CD4-positive, alpha-beta T cell treated with Interleukin-15 for 4 hours (primary cell): Measurements from ENCODE around the gene GFRA3.
"Not testable (repeated sequence)": the region's sequence is repeated elsewhere in the genome, so short reads cannot be mapped to it uniquely, and the experiment has no call there.

Source experiments
- DNase-seq: peaks from one replicate; pipeline ENCODE4 v3.0.0-alpha.2; 2020; ENCODE audit warnings: low spot score

GFRA3 gene

GRCh38 chr5:138274189-138274853 lies at the start of gene GFRA3:
GFRA3 (minus strand) TSS chr5:138274621; CDS start chr5:138274424, 197 bp downstream.
- no peak for DNase-seq

- DNase-seq, result not testable (repeated sequence)
Measured at GRCh38 chr5:138318211-138318610, 43.8 kb upstream of the GFRA3 start.

- DNase-seq, result no peak
Measured at GRCh38 chr5:138316355-138316754, 41.9 kb upstream of the GFRA3 start.

GRCh38 chr5:138315751-138316278 lies 41.4 kb upstream of the GFRA3 start:
- no peak for DNase-seq

- DNase-seq, result no peak
Measured at GRCh38 chr5:138305797-138306196, 31.4 kb upstream of the GFRA3 start.

GRCh38 chr5:138303372-138303771 lies 29.0 kb upstream of the GFRA3 start:
- DNase-seq, result no peak

- no peak for DNase-seq
Measured at GRCh38 chr5:138289296-138289695, 14.9 kb upstream of the GFRA3 start.

GRCh38 chr5:138287246-138287645 lies 12.8 kb upstream of the GFRA3 start:
- DNase-seq, result no peak

- DNase-seq, result no peak
Measured at GRCh38 chr5:138282920-138283742, 8.7 kb upstream of the GFRA3 start.

- DNase-seq, result no peak
Measured at GRCh38 chr5:138280915-138281314, 6.5 kb upstream of the GFRA3 start.

- DNase-seq, result no peak
Measured at GRCh38 chr5:138276402-138277054, 2.1 kb upstream of the GFRA3 start.

- DNase-seq, result no peak
Measured at GRCh38 chr5:138275895-138276294, 1.5 kb upstream of the GFRA3 start.

- no peak for DNase-seq
Measured at GRCh38 chr5:138275379-138275782, 960 bp upstream of the GFRA3 start.

- no peak for DNase-seq
Measured at GRCh38 chr5:138273834-138274188, 610 bp downstream of the GFRA3 start.

- no peak for DNase-seq
Measured at GRCh38 chr5:138272681-138273080, 1.7 kb downstream of the GFRA3 start.

- no peak for DNase-seq
Measured at GRCh38 chr5:138271281-138271680, 3.1 kb downstream of the GFRA3 start.

- no peak for DNase-seq
Measured at GRCh38 chr5:138264183-138264582, 10.2 kb downstream of the GFRA3 start.

- no peak for DNase-seq
Measured at GRCh38 chr5:138263581-138263980, 10.8 kb downstream of the GFRA3 start.

- DNase-seq, result no peak
Measured at GRCh38 chr5:138258704-138259292, 15.6 kb downstream of the GFRA3 start.

- DNase-seq, result no peak
Measured at GRCh38 chr5:138257583-138257982, 16.8 kb downstream of the GFRA3 start.

GRCh38 chr5:138252944-138253343 lies 21.5 kb downstream of the GFRA3 start:
- DNase-seq, result no peak

GRCh38 chr5:138247800-138248199 lies 26.6 kb downstream of the GFRA3 start:
- DNase-seq, result not testable (repeated sequence)
